WTC11 (cell line): ENCODE results near the gene PCDHA9. TPM values are rescaled to one million over a fixed set of nuclear protein-coding genes. Genes with fewer than 3 reads are reported as not detected.
"Not testable (repeated sequence)": the region's sequence is repeated elsewhere in the genome, so short reads cannot be mapped to it uniquely, and the experiment has no call there.

Source experiments
- ATAC-seq: fragments of 200-7000 bp; cut with Tn5 transposase; 2 replicates; pipeline ENCODE4 v1.10.0; 2021; ENCODE audit warnings: mild to moderate bottlenecking, moderate library complexity
- CTCF ChIA-PET: fragments of 300-600 bp; sonication (Branson Sonifier 250); formaldehyde crosslinking; loops from one replicate; lab custom pipeline; 2021; ENCODE audit warnings: antibody characterized with exemption; lab: Charles Lee
- POLR2A ChIA-PET: fragments of 350-600 bp; sonication (Branson Sonifier 250); formaldehyde crosslinking; loops from one replicate; lab custom pipeline; 2021; ENCODE audit warnings: antibody characterized with exemption; lab: Charles Lee
- DNase-seq: peaks from one replicate; pipeline ENCODE4 v3.0.0; 2021; ENCODE audit warnings: low spot score
- H3K27ac Mint-ChIP-seq: 2 replicates; pipeline ENCODE4 v1.8.0; 2021; ENCODE audit warnings: mixed read lengths
- H3K27me3 Mint-ChIP-seq: 2 replicates; pipeline ENCODE4 v1.8.0; 2021; ENCODE audit warnings: low read depth, mild to moderate bottlenecking, moderate library complexity, mixed read lengths
- H3K36me3 Mint-ChIP-seq: 2 replicates; pipeline ENCODE4 v1.8.0; 2021; ENCODE audit warnings: mixed read lengths
- H3K4me1 Mint-ChIP-seq: 2 replicates; pipeline ENCODE4 v1.8.0; 2022; ENCODE audit warnings: mixed read lengths
- H3K4me3 Mint-ChIP-seq: 2 replicates; pipeline ENCODE4 v1.8.0; 2021; ENCODE audit warnings: mild to moderate bottlenecking, moderate library complexity, mixed read lengths
- H3K9me3 Mint-ChIP-seq: 2 replicates; pipeline ENCODE4 v1.8.0; 2021; ENCODE audit warnings: mixed read lengths
- CREB1 ChIP-seq: sonication (generic); formaldehyde crosslinking; IDR thresholded peaks from 2 replicates; pipeline ENCODE4 v1.8.0; 2023; ENCODE audit warnings: mild to moderate bottlenecking, missing genetic modification reagents
- GRHL2 ChIP-seq: fragments of 250-450 bp; sonication (Bioruptor Pico); IDR thresholded peaks from 2 replicates; pipeline ENCODE4 v1.8.0; 2022; ENCODE audit warnings: mild to moderate bottlenecking, moderate library complexity; ENCODE audit not compliant: insufficient replicate concordance, severe bottlenecking
- GTF2I ChIP-seq: fragments of 250-450 bp; sonication (Bioruptor Pico); conservative IDR thresholded peaks from 2 replicates; pipeline ENCODE4 v1.4.0; 2021; ENCODE audit warnings: mild to moderate bottlenecking
- NR3C1 ChIP-seq: sonication (generic); formaldehyde crosslinking; conservative IDR thresholded peaks from 2 replicates; pipeline ENCODE4 v1.8.1; 2023; ENCODE audit warnings: low read depth, mild to moderate bottlenecking, missing genetic modification reagents
- OVOL2 ChIP-seq: fragments of 250-450 bp; sonication (Bioruptor Pico); IDR thresholded peaks from 2 replicates; pipeline ENCODE4 v1.9.0; 2021; ENCODE audit warnings: mild to moderate bottlenecking, borderline replicate concordance
- SP1 ChIP-seq: sonication (generic); formaldehyde crosslinking; conservative IDR thresholded peaks from 2 replicates; pipeline ENCODE4 v1.8.1; 2022; ENCODE audit warnings: missing genetic modification reagents
- ZNF232 ChIP-seq: sonication (generic); formaldehyde crosslinking; IDR thresholded peaks from 2 replicates; pipeline ENCODE4 v1.8.0; 2022; ENCODE audit warnings: mild to moderate bottlenecking, missing genetic modification reagents
- ZNF281 ChIP-seq: sonication (generic); formaldehyde crosslinking; IDR thresholded peaks from 2 replicates; pipeline ENCODE4 v1.8.0; 2023; ENCODE audit warnings: mild to moderate bottlenecking, missing genetic modification reagents
- ZNF396 ChIP-seq: fragments of 250-450 bp; sonication (Bioruptor Pico); IDR thresholded peaks from 2 replicates; pipeline ENCODE4 v1.8.0; 2021; ENCODE audit warnings: mild to moderate bottlenecking, moderate library complexity, borderline replicate concordance
- ZNF671 ChIP-seq: fragments of 250-450 bp; sonication (Bioruptor Pico); IDR thresholded peaks from 2 replicates; pipeline ENCODE4 v1.8.0; 2021; ENCODE audit warnings: mild to moderate bottlenecking
- total RNA-seq: library from RNA; stranded (reverse); gene quantifications from 3 replicates; pipeline ENCODE4 v1.2.3, GENCODE V29; 2021
- TF ChIP-seq, protein P1 (sequence below): sonication (generic); formaldehyde crosslinking; IDR thresholded peaks from 2 replicates; pipeline ENCODE4 v1.8.0; 2022; ENCODE audit warnings: missing genetic modification reagents
- TF ChIP-seq, protein P2 (sequence below): sonication (generic); formaldehyde crosslinking; conservative IDR thresholded peaks from 2 replicates; pipeline ENCODE4 v1.8.1; 2023; ENCODE audit warnings: mild to moderate bottlenecking, low read depth, missing genetic modification reagents, moderate library complexity
- TF ChIP-seq, protein P3 (sequence below): fragments of 200-600 bp; IDR thresholded peaks from 2 replicates; pipeline ENCODE4 v1.8.0; 2022; ENCODE audit warnings: antibody characterized with exemption
- TF ChIP-seq, protein P4 (sequence below): sonication (generic); formaldehyde crosslinking; IDR thresholded peaks from 2 replicates; pipeline ENCODE4 v1.8.1; 2022; ENCODE audit warnings: mild to moderate bottlenecking, missing genetic modification reagents, moderate library complexity, borderline replicate concordance

Gene PCDHA9
- total RNA-seq, 1 experiment from 2014 or later = 1.5 TPM

DNA sequence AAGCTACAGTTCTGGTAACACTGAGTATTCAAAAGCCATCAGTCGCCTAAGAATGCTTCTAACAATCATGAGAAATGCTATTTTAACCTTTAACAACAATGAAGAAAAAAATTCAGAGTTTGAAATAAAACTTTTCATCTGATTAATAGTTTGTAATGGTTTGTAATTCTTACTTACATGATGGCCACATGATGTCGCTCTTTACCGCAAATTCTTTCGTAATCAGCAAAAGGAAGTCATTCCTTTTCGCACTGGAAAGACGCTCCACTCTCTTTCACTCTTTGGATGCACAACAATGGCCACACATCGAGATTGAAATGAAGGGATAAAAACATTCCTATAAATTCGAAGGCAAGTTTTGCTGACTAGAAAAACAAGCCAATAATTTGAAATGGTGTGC is 14.2 kb upstream of the PCDHA9 start, which contains the start of gene PCDHA7:
TSS of gene PCDHA7 (plus strand) at position 277 of the 400 bp plus-strand sequence. CDS start at position 392, 115 bp downstream.
- H3K36me3 Mint-ChIP-seq = peaks cover 27% of the 10 kb centered on the region
- CTCF ChIA-PET = interaction anchor here (0.7 to 2.0 kb wide), 6 partner anchors 11 to 48 kb away, joined by 3 to 7 read pairs (median 4); partner anchors contain the start of genes PCDHA1 and PCDHA10

GRCh38 chr5:140834439-140835008 is 13.7 kb upstream of the PCDHA9 start:
- CTCF ChIA-PET = interaction anchor here (0.7 to 2.0 kb wide), 6 partner anchors 11 to 49 kb away, joined by 3 to 7 read pairs (median 4); partner anchors contain the start of genes PCDHA1 and PCDHA10
- H3K9me3 Mint-ChIP-seq, DNase-seq, POLR2A ChIA-PET, H3K27me3 Mint-ChIP-seq, H3K4me1 Mint-ChIP-seq: not testable (repeated sequence)
- H3K4me3 Mint-ChIP-seq = peak overlapping the region; percentile 87
- H3K27ac Mint-ChIP-seq = peak overlapping the region; percentile 93
- peak; percentile 91 for ATAC-seq
- TF ChIP-seq, protein P1, sequence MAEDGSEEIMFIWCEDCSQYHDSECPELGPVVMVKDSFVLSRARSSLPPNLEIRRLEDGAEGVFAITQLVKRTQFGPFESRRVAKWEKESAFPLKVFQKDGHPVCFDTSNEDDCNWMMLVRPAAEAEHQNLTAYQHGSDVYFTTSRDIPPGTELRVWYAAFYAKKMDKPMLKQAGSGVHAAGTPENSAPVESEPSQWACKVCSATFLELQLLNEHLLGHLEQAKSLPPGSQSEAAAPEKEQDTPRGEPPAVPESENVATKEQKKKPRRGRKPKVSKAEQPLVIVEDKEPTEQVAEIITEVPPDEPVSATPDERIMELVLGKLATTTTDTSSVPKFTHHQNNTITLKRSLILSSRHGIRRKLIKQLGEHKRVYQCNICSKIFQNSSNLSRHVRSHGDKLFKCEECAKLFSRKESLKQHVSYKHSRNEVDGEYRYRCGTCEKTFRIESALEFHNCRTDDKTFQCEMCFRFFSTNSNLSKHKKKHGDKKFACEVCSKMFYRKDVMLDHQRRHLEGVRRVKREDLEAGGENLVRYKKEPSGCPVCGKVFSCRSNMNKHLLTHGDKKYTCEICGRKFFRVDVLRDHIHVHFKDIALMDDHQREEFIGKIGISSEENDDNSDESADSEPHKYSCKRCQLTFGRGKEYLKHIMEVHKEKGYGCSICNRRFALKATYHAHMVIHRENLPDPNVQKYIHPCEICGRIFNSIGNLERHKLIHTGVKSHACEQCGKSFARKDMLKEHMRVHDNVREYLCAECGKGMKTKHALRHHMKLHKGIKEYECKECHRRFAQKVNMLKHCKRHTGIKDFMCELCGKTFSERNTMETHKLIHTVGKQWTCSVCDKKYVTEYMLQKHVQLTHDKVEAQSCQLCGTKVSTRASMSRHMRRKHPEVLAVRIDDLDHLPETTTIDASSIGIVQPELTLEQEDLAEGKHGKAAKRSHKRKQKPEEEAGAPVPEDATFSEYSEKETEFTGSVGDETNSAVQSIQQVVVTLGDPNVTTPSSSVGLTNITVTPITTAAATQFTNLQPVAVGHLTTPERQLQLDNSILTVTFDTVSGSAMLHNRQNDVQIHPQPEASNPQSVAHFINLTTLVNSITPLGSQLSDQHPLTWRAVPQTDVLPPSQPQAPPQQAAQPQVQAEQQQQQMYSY (CRISPR knock-in tag) = peak; percentile 20; the same call in 1 of the 2 replicates
- H3K36me3 Mint-ChIP-seq = peaks cover 23% of the 10 kb centered on the region

More for the DNA sequence above, 14.2 kb upstream of the PCDHA9 start, which contains the start of gene PCDHA7:
- Mint-ChIP-seq H3K4me1 (no peaks in the 10 kb centered on the region), H3K9me3 (peaks cover 5% of the 10 kb centered on the region; the same call in 1 of the 2 replicates), H3K4me3 (peak within 1 kb of the TSS; percentile 87), H3K27ac (peak within 1 kb of the TSS; percentile 93), H3K27me3 (no peaks in the 10 kb centered on the region)
- POLR2A ChIA-PET = no interaction called here
- ATAC-seq (no peak), DNase-seq (no peak)
- TF ChIP-seq GTF2I (CRISPR knock-in tag) = no peak
- no peak for TF ChIP-seq ZNF671 (CRISPR knock-in tag)
- TF ChIP-seq, protein P2, sequence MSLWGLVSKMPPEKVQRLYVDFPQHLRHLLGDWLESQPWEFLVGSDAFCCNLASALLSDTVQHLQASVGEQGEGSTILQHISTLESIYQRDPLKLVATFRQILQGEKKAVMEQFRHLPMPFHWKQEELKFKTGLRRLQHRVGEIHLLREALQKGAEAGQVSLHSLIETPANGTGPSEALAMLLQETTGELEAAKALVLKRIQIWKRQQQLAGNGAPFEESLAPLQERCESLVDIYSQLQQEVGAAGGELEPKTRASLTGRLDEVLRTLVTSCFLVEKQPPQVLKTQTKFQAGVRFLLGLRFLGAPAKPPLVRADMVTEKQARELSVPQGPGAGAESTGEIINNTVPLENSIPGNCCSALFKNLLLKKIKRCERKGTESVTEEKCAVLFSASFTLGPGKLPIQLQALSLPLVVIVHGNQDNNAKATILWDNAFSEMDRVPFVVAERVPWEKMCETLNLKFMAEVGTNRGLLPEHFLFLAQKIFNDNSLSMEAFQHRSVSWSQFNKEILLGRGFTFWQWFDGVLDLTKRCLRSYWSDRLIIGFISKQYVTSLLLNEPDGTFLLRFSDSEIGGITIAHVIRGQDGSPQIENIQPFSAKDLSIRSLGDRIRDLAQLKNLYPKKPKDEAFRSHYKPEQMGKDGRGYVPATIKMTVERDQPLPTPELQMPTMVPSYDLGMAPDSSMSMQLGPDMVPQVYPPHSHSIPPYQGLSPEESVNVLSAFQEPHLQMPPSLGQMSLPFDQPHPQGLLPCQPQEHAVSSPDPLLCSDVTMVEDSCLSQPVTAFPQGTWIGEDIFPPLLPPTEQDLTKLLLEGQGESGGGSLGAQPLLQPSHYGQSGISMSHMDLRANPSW (CRISPR knock-in tag) = no peak
- TF ChIP-seq OVOL2 (CRISPR knock-in tag) = no peak
- TF ChIP-seq, protein P3, sequence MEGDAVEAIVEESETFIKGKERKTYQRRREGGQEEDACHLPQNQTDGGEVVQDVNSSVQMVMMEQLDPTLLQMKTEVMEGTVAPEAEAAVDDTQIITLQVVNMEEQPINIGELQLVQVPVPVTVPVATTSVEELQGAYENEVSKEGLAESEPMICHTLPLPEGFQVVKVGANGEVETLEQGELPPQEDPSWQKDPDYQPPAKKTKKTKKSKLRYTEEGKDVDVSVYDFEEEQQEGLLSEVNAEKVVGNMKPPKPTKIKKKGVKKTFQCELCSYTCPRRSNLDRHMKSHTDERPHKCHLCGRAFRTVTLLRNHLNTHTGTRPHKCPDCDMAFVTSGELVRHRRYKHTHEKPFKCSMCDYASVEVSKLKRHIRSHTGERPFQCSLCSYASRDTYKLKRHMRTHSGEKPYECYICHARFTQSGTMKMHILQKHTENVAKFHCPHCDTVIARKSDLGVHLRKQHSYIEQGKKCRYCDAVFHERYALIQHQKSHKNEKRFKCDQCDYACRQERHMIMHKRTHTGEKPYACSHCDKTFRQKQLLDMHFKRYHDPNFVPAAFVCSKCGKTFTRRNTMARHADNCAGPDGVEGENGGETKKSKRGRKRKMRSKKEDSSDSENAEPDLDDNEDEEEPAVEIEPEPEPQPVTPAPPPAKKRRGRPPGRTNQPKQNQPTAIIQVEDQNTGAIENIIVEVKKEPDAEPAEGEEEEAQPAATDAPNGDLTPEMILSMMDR = no peak
- TF ChIP-seq GRHL2 (CRISPR knock-in tag) = no peak
- TF ChIP-seq ZNF396 (CRISPR knock-in tag) = no peak
- no peak for TF ChIP-seq ZNF281 (CRISPR knock-in tag)
- TF ChIP-seq CREB1 (CRISPR knock-in tag) = no peak
- no peak for TF ChIP-seq SP1 (CRISPR knock-in tag)
- no peak for TF ChIP-seq NR3C1 (CRISPR knock-in tag)
- TF ChIP-seq ZNF232 (CRISPR knock-in tag) = no peak
- TF ChIP-seq, protein P4, sequence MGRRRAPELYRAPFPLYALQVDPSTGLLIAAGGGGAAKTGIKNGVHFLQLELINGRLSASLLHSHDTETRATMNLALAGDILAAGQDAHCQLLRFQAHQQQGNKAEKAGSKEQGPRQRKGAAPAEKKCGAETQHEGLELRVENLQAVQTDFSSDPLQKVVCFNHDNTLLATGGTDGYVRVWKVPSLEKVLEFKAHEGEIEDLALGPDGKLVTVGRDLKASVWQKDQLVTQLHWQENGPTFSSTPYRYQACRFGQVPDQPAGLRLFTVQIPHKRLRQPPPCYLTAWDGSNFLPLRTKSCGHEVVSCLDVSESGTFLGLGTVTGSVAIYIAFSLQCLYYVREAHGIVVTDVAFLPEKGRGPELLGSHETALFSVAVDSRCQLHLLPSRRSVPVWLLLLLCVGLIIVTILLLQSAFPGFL (CRISPR knock-in tag) = no peak
